GM12874 (cell line): Measurements from ENCODE around the gene A4GALT.

ENCODE experiments used
- TF ChIP-seq, protein P1 (sequence below): IDR thresholded peaks from 2 replicates; pipeline ENCODE4 v1.5.1; 2011; ENCODE audit warnings: low read depth, mild to moderate bottlenecking, control low read depth, low read length, moderate library complexity; ENCODE audit not compliant: insufficient read depth

The A4GALT gene

GRCh38 chr22:42670046-42670445, 50.6 kb downstream of the A4GALT start:
- TF ChIP-seq, protein P1, sequence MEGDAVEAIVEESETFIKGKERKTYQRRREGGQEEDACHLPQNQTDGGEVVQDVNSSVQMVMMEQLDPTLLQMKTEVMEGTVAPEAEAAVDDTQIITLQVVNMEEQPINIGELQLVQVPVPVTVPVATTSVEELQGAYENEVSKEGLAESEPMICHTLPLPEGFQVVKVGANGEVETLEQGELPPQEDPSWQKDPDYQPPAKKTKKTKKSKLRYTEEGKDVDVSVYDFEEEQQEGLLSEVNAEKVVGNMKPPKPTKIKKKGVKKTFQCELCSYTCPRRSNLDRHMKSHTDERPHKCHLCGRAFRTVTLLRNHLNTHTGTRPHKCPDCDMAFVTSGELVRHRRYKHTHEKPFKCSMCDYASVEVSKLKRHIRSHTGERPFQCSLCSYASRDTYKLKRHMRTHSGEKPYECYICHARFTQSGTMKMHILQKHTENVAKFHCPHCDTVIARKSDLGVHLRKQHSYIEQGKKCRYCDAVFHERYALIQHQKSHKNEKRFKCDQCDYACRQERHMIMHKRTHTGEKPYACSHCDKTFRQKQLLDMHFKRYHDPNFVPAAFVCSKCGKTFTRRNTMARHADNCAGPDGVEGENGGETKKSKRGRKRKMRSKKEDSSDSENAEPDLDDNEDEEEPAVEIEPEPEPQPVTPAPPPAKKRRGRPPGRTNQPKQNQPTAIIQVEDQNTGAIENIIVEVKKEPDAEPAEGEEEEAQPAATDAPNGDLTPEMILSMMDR = no peak

DNA sequence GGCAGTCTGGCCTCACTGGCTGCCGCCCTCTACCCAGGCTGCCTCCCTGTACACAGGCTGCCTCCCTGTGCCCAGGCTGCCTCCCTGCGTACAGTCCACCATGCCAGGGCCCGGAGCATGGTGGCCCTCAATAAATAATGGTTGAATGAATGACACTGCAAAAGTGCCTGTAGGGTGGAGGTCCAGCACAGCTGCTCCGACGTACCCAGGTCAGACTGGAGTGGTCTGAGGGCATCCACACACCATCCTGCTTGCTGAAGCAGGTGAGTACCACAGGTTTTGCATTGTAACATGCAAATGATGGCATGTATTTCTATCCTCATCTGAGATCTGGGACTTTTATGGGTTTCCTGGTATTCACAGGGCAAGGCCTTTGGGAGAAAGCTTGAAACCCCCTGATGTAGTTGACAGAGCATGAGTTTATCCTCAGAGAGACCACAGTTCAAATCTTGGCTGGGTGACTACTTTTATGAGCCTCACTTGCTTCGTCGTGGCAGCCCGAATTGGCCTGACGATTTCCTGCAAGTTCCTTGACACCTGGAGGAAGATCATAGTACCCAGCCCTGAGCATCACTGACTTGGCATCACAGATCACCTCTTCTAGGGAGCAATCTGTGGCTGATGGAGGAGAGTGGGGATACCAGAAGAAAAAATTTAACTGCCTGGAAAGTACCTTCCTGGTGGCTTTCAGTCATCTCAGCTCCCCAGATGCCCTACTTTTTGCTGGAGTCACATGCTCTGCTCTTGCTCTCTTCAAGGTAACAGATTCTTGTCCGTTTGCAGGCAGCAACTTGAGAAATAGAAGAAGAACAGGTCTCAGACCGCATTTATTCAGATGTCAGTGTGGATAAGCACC, 55.5 kb downstream of the A4GALT start:
- TF ChIP-seq, protein P1 = no peak

DNA sequence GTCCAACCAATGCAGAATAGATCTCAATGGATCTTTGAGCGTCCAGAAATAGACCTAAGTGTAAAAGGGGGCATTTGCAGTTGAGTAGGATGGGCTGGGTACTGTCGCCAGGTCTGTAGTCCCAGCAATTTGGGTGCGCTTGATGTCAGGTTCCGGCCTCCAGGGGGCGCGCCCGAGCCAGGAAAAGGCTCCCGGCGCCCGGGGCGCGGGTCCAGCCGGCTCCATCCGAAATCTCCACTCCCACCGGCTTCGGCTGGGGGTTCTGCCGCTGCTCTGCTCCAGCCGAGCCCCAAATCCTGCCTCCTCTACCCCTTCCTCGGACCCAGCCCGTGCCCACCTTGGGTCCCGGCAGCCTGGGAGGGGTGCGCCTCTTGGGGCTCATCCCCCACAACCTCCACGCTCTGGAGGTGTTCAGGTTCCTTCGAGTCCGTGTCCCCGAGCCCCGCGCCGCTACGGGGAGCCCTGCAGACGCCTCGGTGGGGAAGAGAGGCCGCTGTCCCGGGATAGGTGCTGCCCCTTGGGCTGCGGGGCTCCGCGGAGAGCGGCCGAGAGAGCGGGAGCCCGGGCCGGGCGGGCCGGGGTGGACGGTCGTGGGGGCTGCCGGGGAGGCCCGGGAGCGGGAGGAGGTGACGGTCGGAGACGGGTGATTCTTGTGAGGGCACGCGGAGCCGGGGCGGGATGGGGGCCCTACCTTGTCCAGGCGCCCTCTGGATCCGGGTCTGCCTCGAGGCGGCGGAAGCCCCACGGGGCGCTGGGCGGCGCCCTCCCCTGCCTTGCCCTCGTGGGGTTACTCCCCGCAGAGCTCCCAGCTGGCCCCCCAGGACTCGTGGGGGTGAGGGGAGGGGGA, 58.5 kb downstream of the A4GALT start:
- TF ChIP-seq, protein P1 = peak; percentile 91

GRCh38 chr22:42656578-42656977, 64.1 kb downstream of the A4GALT start:
- TF ChIP-seq, protein P1 = no peak

DNA sequence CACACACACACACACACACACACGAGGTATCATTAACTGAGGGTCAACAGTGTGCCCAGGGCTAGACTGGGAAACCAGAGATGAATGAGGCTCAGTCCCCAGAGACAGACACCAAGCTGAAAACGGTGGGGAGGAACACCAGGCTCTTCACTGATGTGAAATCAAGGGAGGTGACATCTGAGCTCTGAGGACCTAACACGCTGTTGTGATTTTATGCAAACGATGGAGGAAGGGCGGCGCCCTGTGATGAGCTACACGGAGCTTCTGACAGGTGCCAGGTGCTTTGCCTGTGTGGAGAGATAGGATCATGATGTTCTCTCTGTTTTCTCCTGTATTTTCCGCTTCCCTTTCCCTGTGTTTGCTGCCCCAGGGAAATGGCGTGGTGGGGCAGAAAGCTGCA, 65.0 kb downstream of the A4GALT start:
- TF ChIP-seq, protein P1 = no peak

DNA sequence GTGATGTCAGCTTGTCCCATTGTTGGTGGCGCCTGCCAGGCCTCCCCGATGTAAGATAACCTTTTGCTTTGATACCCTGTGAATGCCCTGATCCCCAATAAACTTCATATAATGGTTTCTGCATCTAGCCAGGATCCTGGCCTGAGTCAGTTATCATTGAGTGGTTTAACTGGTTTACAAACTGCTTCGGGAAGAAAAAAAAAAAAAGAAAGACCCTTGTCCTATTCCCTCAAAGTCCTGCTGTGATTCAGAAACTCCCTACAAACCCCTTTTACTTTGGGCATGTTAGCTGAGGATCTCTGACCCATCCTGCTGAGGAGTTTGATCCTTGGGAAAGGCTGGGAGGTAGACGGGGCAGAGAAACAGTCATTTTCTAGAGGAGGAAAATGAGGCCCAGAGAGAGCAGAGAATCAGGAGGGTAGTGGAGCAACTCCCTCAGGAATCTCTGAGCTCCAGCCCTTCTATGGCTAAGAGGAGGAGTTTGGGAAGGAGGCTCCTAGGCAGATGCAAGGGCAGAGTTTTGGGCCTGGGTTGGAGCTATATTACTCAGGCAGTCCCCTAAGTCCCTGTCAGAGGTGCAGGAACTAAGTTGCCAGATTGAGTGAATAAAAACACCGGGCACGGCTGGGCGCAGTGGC, 66.1 kb downstream of the A4GALT start:
- TF ChIP-seq, protein P1 = no peak

DNA sequence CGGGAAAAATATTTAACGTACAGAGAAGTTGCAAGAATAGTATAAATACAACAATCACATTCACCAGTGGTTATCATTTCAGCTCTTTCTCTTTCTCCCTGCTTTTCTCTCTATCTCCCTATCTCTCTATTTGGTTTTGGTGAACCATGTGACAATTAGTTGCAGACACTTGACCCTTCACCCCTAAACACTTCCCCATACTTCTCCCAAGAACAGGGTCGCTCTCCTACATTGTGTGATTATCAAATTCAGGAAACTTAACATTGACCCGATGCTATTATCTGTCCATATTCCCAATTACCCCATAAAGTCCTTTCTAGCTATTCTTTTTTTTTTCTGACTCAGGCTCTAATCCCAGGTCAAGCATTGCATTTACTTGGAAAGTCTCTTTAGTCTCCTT, 66.7 kb downstream of the A4GALT start:
- TF ChIP-seq, protein P1 = no peak
